Measurements from ENCODE around the gene AJM1. TPM values are rescaled to one million over a fixed set of nuclear protein-coding genes. Genes with fewer than 3 reads are reported as not detected.

Gene AJM1
- total RNA-seq, result 1.5 and 2.7 TPM in 2 replicates

DNA sequence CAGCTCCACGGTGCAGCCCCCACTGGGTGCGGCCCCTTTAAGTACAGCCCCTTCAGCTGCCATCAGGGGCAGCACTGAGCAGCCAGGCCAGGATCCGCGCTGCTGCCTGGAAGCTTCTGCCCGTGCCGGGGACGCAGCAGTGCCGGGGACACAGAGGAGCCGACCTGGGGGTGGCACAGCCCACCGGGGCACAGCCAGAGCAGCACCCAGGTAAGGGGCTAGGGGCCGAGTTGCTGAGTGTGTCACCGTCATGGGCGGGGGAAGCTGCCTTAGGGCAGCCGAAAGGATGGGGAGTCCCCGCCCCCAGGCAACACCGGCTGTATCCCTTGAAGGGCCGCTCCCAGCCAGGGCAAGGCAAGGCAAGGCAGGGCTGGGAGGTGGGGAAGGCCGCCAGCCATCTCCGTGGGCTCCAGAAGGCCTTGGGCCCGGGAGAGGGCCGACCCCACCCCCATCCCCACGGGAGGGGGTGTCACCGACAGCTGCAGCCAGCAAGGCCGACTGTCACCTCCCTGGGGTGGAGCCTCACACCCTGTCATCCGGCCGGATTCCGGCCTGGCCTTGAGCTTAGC, at the start of gene AJM1:
AJM1 (plus strand) TSS at position 99 of the 569 bp plus-strand sequence. CDS start 1,937 bp downstream, outside the sequence.

GRCh38 chr9:136796238-136796774, 46.0 kb upstream of the AJM1 start, which contains the start of gene CCDC183:
Gene CCDC183, plus strand, starts transcription at chr9:136796338. Its CDS starts 60 bp downstream, at chr9:136796398.

DNA sequence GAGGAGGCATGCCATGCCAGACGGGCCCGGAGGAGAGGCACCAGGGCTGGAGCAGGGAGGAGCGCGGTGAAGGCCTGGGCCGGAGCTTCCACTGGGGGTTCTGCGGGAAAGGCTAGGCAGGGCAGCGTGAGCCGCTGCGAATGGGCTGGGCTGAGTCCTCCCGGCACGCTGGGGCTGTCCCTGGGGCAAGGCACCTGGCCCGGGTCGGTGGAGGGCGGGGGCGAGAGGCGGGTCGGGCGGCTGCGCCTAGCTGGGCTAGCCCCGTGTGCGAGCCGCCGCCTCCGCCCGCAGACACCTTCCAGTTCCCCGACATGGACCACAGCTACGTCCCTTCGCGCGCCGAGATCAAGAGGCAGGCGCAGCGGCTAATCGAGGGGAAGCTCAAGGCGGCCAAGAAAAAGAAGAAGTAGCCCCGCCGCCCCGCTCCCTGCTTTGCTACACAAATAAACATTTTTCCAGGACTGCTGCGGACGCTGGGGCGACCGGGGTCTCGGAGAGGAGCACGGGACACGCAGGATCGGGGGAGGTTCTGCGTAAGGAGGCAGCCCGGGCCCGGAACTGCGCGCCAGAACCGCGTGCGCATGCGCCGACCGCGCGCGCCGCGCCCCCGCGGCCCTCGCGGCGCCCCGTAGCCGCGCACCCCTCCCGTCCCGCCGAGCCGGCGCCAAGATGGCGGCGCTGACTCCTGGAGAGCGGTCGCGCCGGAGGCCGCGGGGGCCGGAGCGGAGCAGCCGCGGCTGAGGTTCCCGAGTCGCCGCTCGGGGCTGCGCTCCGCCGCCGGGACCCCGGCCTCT, 34.8 kb upstream of the AJM1 start, which contains the start of gene RABL6:
RABL6 (plus strand) TSS at position 668 of the 794 bp plus-strand sequence. CDS start 249 bp downstream, outside the sequence.

GRCh38 chr9:136849038-136849959, 7.0 kb downstream of the AJM1 start, which contains the start of gene PHPT1:
Gene PHPT1, plus strand, starts transcription at chr9:136849409. Its CDS starts 22 bp downstream, at chr9:136849431.

DNA sequence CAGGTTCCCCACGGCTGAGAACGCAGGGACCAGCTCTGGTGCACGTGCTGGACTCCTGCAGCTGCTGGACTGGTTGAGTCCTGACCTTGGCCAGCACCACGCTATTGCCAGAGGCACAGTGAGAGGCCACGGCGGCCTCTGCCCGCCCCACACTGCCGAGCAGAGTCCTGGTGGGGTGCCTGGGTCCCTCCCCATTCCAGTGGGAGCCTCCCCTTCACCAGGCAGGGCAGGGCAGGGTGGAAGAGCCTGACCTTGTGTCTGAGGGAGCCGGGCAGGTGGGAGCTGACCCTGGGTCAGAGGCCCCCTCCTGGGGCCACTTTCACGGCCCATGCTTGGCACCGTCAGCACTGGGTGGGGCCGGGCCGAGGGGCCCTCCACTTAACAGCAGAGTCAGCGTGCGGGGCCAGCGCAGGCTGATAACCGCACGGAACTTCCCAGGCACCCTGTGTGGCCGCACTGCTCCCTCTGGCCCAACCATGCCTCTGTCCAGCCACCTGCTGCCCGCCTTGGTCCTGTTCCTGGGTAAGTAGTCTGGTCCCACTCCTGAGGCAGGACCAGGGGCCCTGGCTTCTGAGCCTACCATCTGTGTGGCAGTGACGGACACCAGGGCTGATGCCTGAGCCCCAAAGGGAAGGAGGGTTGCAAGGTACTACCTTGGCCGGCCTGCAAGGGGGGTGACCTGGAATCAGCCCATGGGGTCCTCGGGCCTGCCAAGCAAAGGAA, 9.8 kb downstream of the AJM1 start, which contains the start of gene MAMDC4:
MAMDC4 (plus strand) TSS at position 406 of the 723 bp plus-strand sequence; CDS start at position 477, 71 bp downstream.

GRCh38 chr9:136885950-136886578, 43.8 kb downstream of the AJM1 start, which contains the start of gene TRAF2:
Gene TRAF2, plus strand, starts transcription at chr9:136886516. Its CDS starts 12,225 bp downstream, at chr9:136898741.

Other genes starting within 250 kb of the AJM1 start
- 189 and 232 TPM in 2 replicates for gene EGFL7, start 179.6 kb upstream of the AJM1 start, total RNA-seq
- gene AGPAT2, start 155.0 kb upstream of the AJM1 start, total RNA-seq, result 76.0 and 90.6 TPM in 2 replicates
- 20.1 and 25.1 TPM in 2 replicates for gene DIPK1B, start 129.9 kb upstream of the AJM1 start, total RNA-seq
- not detected in 2 replicates for gene LCN10, start 99.5 kb upstream of the AJM1 start, total RNA-seq
- not detected in 2 replicates for gene LCN6, start 94.0 kb upstream of the AJM1 start, total RNA-seq
- not detected in 2 replicates for gene LCN8, start 84.2 kb upstream of the AJM1 start, total RNA-seq
- gene LCN15, start 78.0 kb upstream of the AJM1 start, total RNA-seq, result not detected in 2 replicates
- 104 and 151 TPM in 2 replicates for gene TMEM141, start 51.1 kb upstream of the AJM1 start, total RNA-seq
- gene CCDC183, start 46.1 kb upstream of the AJM1 start, total RNA-seq, result 0.18 and 1.6 TPM in 2 replicates
- 68.2 and 77.4 TPM in 2 replicates for gene RABL6, start 34.5 kb upstream of the AJM1 start, total RNA-seq
- 118 and 128 TPM in 2 replicates for gene PHPT1, start 6.9 kb downstream of the AJM1 start, total RNA-seq
- 3.2 and 3.6 TPM in 2 replicates for gene MAMDC4, start 9.9 kb downstream of the AJM1 start, total RNA-seq
- gene EDF1, start 23.8 kb downstream of the AJM1 start, total RNA-seq, result 376 and 413 TPM in 2 replicates
- 3.4 and 6.6 TPM in 2 replicates for gene TRAF2, start 44.0 kb downstream of the AJM1 start, total RNA-seq
- gene FBXW5, start 102.3 kb downstream of the AJM1 start, total RNA-seq, result 121 and 137 TPM in 2 replicates
- not detected in 2 replicates for gene C8G, start 102.8 kb downstream of the AJM1 start, total RNA-seq
- gene LCN12, start 109.8 kb downstream of the AJM1 start, total RNA-seq, result not detected in 2 replicates
- gene PTGDS, start 135.0 kb downstream of the AJM1 start, total RNA-seq, result 4.5 and 15.2 TPM in 2 replicates
- not detected in 2 replicates for gene LCNL1, start 140.5 kb downstream of the AJM1 start, total RNA-seq
- gene PAXX, start 149.9 kb downstream of the AJM1 start, total RNA-seq, result 17.7 and 29.2 TPM in 2 replicates
- 4.7 and 16.8 TPM in 2 replicates for gene CLIC3, start 154.1 kb downstream of the AJM1 start, total RNA-seq
- gene ABCA2, start 185.8 kb downstream of the AJM1 start, total RNA-seq, result 12.3 and 23.8 TPM in 2 replicates
- not detected in 2 replicates for gene FUT7, start 189.6 kb downstream of the AJM1 start, total RNA-seq
- 51.2 and 71.8 TPM in 2 replicates for gene NPDC1, start 203.7 kb downstream of the AJM1 start, total RNA-seq
- gene ENTPD2, start 211.6 kb downstream of the AJM1 start, total RNA-seq, result not detected in 2 replicates
- gene SAPCD2, start 228.1 kb downstream of the AJM1 start, total RNA-seq, result 0.18 and 2.6 TPM in 2 replicates
- gene UAP1L1, start 235.0 kb downstream of the AJM1 start, total RNA-seq, result 8.5 and 10.7 TPM in 2 replicates
- gene MAN1B1, start 244.5 kb downstream of the AJM1 start, total RNA-seq, result 86.1 and 101 TPM in 2 replicates